Liver (tissue), 3 donors: ENCODE measurements around the gene DIAPH2.

Experiments
- JUND ChIP-seq, 2 donors: IDR thresholded peaks; 2 replicates each; pipeline ENCODE4 v1.6.1; 2016; ENCODE audit warnings: antibody characterized with exemption in 2 of 2
- RAD21 ChIP-seq, 2 donors: IDR thresholded peaks; 2 replicates each; pipeline ENCODE4 v1.6.1; 2016; ENCODE audit warnings: antibody characterized with exemption in 2 of 2, mild to moderate bottlenecking in 2 of 2
- SP1 ChIP-seq: IDR thresholded peaks from 2 replicates; pipeline ENCODE4 v1.6.1; 2018; ENCODE audit warnings: antibody characterized with exemption, mild to moderate bottlenecking
- TF ChIP-seq, protein P1 (sequence below): fragments of 150-350 bp; IDR thresholded peaks from 2 replicates; pipeline ENCODE4 v1.5.1; 2017; ENCODE audit warnings: improper control_type of control experiment, low read depth, low read length; ENCODE audit not compliant: missing input control
- TF ChIP-seq, protein P2 (sequence below): IDR thresholded peaks from 2 replicates; pipeline ENCODE4 v1.6.1; 2016; ENCODE audit warnings: antibody characterized with exemption
- TF ChIP-seq, protein P3 (sequence below): IDR thresholded peaks from 2 replicates; pipeline ENCODE4 v1.6.1; 2016; ENCODE audit warnings: antibody characterized with exemption, mild to moderate bottlenecking
- TF ChIP-seq, protein P4 (sequence below): IDR thresholded peaks from 2 replicates; pipeline ENCODE4 v1.6.1; 2016; ENCODE audit warnings: antibody characterized with exemption
- donor health status: healthy.
- donor health status: healthy.

DNA sequence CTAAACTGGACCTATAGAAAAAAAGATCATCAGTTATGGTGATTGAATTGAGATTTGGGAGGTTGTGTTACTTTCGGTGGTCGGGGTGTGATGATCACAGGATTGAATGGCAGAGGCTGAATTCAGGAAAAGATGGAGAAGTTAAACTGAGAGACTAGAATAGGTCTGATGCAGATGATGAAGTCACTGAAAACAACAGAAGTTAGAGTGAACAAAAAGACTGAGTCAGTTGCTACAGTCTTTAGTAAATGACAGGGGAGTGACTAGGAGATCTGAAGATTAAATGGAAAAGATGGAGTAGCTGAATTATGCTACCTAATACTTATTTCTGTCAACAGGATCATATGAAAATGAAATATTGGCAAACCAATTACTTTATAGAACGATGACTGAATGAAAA lies 362.2 kb downstream of the DIAPH2 start:
- TF ChIP-seq, protein P1, sequence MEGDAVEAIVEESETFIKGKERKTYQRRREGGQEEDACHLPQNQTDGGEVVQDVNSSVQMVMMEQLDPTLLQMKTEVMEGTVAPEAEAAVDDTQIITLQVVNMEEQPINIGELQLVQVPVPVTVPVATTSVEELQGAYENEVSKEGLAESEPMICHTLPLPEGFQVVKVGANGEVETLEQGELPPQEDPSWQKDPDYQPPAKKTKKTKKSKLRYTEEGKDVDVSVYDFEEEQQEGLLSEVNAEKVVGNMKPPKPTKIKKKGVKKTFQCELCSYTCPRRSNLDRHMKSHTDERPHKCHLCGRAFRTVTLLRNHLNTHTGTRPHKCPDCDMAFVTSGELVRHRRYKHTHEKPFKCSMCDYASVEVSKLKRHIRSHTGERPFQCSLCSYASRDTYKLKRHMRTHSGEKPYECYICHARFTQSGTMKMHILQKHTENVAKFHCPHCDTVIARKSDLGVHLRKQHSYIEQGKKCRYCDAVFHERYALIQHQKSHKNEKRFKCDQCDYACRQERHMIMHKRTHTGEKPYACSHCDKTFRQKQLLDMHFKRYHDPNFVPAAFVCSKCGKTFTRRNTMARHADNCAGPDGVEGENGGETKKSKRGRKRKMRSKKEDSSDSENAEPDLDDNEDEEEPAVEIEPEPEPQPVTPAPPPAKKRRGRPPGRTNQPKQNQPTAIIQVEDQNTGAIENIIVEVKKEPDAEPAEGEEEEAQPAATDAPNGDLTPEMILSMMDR, result no peak
- no peak for TF ChIP-seq SP1
- TF ChIP-seq, protein P2, sequence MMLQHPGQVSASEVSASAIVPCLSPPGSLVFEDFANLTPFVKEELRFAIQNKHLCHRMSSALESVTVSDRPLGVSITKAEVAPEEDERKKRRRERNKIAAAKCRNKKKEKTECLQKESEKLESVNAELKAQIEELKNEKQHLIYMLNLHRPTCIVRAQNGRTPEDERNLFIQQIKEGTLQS, result no peak
- no peak for TF ChIP-seq RAD21 (IDR thresholded peaks at IDR 0.05)
- TF ChIP-seq, protein P3, sequence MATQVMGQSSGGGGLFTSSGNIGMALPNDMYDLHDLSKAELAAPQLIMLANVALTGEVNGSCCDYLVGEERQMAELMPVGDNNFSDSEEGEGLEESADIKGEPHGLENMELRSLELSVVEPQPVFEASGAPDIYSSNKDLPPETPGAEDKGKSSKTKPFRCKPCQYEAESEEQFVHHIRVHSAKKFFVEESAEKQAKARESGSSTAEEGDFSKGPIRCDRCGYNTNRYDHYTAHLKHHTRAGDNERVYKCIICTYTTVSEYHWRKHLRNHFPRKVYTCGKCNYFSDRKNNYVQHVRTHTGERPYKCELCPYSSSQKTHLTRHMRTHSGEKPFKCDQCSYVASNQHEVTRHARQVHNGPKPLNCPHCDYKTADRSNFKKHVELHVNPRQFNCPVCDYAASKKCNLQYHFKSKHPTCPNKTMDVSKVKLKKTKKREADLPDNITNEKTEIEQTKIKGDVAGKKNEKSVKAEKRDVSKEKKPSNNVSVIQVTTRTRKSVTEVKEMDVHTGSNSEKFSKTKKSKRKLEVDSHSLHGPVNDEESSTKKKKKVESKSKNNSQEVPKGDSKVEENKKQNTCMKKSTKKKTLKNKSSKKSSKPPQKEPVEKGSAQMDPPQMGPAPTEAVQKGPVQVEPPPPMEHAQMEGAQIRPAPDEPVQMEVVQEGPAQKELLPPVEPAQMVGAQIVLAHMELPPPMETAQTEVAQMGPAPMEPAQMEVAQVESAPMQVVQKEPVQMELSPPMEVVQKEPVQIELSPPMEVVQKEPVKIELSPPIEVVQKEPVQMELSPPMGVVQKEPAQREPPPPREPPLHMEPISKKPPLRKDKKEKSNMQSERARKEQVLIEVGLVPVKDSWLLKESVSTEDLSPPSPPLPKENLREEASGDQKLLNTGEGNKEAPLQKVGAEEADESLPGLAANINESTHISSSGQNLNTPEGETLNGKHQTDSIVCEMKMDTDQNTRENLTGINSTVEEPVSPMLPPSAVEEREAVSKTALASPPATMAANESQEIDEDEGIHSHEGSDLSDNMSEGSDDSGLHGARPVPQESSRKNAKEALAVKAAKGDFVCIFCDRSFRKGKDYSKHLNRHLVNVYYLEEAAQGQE, result no peak
- no peak for TF ChIP-seq JUND (IDR thresholded peaks at IDR 0.05)
- TF ChIP-seq, protein P4, sequence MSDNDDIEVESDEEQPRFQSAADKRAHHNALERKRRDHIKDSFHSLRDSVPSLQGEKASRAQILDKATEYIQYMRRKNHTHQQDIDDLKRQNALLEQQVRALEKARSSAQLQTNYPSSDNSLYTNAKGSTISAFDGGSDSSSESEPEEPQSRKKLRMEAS, result no peak
